NCI-H345 treated with DMSO at 0.1 percent for 48 hours (cell line): ENCODE measurements around the gene MYO1H.
A peak's percentile ranks its signal among the peaks of the same experiment; 100 is the strongest.
"Not testable (repeated sequence)": the region's sequence is repeated elsewhere in the genome, so short reads cannot be mapped to it uniquely, and the experiment has no call there.

Source experiments
- DNase-seq: peaks from one replicate; lab custom pipeline; 2025; ENCODE audit not compliant: unreplicated experiment; lab: John Stamatoyannopoulos, UW

The MYO1H gene

GRCh38 chr12:109345428-109345827, 2.3 kb upstream of the MYO1H start:
- DNase-seq = no peak

GRCh38 chr12:109346920-109347319, 780 bp upstream of the MYO1H start:
- DNase-seq = no peak

GRCh38 chr12:109352184-109352583, 4.5 kb downstream of the MYO1H start:
- DNase-seq = no peak

DNA sequence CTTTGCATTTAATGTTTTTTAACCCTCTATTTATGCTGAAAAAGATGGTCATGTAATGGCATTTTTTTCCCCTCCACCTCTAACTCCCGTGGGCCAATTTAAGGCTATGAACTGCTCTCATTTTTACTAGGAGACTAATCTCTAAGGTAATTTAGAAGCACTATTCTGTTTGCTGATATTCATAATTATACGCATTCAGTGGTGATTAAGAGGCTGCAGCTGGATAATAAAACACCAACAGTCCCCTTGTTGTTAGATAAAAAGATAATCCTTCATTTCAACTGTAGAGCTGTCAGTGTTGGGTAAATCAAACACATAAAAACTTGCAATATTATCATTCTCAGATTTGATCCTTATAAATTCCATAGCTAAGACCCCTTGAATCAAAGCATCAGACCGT, 8.9 kb downstream of the MYO1H start:
- DNase-seq = no peak

DNA sequence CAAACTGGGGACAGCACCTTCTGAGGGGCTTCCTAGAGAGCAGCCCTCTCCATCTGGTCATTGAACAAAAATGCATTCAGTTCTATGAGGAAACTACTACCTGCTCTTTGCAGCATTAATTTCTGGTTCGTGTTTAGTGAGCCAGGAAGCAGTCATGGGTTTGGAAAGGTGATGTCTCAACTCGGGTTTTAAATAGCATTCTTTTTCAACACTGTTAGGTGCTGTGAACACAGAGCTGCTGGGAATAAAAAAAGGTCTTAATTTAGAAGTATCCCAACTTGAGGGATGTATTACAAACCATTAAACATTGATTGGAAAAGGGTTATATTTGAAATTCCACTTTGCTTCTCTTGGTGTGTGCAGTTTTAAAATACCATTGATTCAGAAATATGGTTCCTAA, 9.3 kb downstream of the MYO1H start:
- DNase-seq = no peak

DNA sequence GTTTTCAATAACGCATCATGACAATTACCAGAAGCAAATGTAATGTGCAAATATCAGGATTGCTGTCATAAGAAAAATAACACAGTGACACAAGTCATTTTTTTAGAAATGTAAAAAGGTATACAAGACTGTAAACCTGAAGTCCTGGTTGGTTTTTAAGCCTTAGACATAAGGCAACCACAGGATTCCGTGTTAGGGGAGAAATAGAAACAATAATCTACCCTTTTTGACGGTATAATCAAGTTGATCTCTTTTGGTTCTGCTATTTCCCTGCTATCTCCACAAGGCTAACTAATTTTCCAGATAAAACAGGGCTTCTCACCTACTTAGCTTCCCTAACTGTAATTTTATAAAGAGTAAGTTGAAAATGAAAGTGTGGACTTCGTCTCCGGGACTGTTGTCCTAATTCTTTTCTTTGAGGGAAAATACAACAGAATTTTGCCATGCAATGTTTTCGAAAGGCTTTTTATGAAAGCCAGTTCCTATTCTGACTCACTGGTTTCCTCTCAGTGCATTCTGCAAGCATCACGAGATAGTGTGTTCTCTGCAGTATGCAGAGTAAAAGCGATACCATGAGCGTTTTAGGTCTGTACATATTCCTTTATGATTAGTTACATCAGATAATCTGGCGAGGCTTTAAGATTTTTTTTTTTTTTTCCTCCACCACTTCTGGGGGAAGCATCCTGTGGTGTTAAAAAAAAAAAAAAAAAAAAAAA, 10.6 kb downstream of the MYO1H start:
- no peak for DNase-seq

DNA sequence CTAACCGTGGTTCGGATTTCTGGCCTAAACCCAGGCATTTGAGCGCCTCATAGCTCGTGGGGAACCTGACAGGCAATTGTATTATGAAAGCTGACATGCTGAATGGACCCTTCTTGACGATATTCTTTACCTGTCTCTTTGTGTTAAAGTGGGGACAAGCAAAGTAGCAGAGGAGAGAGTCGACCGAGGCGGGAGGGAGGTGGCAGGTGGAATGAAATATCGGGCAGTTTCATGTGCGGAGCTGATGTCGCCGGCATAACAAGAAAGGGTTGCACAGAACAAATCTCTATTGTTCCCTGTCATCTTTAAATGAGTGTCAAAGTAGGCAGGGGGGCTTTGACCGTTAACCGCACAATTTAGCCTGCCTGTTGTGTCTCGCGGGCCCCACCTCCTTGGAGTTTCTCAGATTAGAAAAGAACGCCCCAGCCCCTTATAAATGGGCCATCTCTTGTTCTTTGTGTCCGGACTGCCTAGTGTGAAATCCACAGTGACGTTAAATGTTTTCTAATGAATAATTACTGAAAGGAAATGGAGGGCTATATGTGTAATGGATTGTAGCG, 11.5 kb downstream of the MYO1H start:
- no peak for DNase-seq

DNA sequence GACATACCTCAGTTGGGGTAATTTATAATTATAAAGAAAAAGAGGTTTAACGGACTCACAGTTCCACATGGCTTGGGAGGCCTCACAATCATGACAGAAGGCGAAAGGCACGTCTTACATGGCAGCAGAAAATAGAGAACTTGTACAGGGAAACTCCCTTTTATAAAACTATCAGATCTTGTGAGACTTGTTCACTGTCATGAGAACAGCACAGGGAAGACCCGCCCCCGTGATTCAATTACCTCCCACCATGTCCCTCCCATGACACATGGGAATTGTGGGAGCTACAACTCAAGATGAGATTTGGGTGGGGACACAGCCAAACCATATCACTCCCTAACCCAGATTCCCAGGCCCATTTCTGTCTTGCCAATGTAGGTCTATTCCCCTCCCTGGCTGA, 22.1 kb downstream of the MYO1H start:
- no peak for DNase-seq

DNA sequence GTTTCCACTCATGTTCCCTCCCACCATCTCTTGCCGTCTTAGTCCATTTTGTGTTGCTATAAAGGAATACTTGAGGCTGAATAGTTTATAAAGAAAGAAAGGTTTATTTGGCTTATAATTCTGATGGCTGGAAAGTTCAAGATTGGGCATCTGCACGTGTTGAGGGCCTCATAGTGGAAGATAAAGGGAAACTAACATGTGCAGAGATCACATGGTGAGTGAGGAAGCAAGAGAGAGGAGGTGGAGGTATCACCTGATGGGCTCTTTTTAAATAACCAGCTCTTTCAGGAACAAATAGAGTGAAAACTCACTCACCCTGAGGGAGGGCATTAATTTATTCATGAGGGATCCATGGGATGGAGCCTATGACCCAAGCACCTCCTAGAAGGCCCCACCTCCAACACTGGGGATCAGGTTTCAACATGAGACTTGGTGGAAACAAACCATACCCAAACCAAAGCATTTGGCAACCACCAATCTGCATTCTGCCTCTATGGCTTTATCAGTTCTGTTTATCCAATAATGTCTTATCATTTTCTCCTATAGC, 29.5 kb downstream of the MYO1H start:
- DNase-seq = no peak

DNA sequence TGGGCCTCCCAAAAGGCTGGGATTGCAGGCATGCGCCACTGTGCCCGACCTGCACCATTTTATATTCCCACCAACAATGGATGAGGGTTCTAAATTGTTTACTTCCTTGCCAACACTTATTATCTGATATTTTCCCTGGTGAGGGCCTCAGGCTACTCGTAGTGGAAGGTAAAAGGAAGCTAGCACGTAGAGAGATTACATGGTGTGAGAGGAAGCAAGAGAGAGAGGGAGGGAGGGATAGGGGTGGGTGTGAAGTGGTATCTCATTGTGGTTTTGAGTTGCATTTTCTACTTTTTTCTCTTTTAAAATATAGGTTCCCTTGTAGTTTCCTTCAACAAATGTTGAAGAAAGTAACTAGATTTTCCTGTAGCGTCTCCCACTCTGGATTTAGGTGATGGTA, 30.9 kb downstream of the MYO1H start:
- DNase-seq = no peak

- DNase-seq = no peak
Observed at GRCh38 chr12:109382031-109382430, 34.3 kb downstream of the MYO1H start.

DNA sequence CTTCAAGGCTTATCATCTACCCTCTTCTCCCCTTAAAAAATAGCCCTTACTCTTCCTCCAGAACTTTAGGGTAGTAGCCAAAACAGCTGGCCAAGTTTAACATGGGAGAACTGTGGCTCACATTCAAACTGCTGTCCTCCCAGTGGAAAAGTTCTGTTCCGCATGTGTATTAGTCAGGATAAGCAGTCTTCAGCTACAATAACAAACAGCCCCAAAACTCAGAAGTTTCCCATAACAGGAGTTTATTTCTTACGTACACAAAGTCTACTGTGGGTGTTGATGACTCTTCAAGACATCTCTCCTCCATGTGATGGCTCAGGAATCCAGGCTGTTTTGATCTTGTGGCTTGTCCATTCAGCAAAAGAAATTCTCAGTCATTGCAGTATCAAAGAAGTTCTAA, 35.5 kb downstream of the MYO1H start:
- no peak for DNase-seq

GRCh38 chr12:109385339-109386058, 37.8 kb downstream of the MYO1H start:
- peak; percentile 37 for DNase-seq

DNA sequence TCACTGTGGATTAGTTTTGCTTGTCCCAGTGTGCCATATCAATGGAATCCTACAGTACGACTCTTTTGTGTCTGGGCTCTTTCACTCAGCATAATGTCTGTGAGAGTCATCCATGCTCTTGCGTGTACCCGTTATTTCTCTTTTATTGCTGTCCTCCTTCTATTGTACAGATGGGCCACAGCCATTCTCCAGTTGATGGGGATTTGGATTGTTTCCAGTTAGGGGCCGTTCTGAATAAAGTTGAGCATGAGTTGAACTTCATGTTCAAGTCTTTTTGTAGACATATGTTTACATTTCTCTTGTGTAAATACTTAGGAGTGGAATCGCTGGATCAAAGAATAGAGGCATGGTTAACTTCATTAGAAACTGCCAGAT, 38.3 kb downstream of the MYO1H start:
- DNase-seq = peak; percentile 49

- no peak for DNase-seq
Observed at GRCh38 chr12:109387425-109388166, 39.9 kb downstream of the MYO1H start.

GRCh38 chr12:109388167-109388563, 40.5 kb downstream of the MYO1H start:
- DNase-seq = no peak

DNA sequence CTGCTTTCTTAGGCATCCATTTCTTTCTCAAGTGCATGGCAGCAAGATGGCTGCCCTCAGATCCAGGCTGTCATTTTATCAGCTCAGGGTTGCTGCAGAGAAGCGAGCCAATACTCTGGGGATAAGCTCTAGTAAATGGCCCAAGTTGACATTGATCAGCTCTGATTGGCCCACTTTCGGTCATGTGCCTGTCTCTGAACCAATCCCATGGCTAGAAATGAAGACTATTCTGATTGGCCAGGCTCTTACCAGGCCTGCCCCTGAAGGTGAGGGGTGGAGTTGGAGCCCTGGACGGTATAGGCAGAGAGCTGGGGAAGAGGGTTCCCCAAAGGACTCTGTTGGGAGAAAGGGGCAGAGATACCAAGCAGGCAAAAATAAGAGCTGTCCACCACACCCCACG, 41.4 kb downstream of the MYO1H start:
- DNase-seq = no peak

GRCh38 chr12:109393437-109394345, 46.0 kb downstream of the MYO1H start:
- DNase-seq = peak; percentile 64

- no peak for DNase-seq
Observed at GRCh38 chr12:109394891-109395290, 47.2 kb downstream of the MYO1H start.

DNA sequence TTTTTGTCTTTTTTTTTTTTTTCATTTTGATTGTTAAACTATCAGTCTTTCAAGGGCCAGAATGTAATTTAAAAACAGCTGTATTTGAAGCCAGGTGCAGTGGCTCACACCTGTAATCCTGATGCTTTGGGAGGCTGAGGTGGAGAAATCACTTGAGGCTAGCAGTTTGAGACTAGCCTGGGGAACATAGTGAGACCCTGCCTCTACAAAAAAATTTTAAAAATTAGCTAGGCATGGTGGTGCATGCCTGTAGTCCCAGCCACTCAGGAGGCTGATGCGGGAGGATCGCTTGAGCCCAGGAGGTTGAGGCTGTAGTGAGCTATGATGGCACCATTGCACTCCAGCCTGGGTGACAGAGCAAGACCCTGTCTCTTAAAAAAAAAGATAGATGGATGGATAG, 57.1 kb downstream of the MYO1H start:
- not testable (repeated sequence) for DNase-seq
